Glutamatergic neuron (in vitro differentiated cells): Measurements from ENCODE around the gene ZNF71. TPM values are rescaled to one million over a fixed set of nuclear protein-coding genes. Genes with fewer than 3 reads are reported as not detected.
"Not testable (repeated sequence)": the region's sequence is repeated elsewhere in the genome, so short reads cannot be mapped to it uniquely, and the experiment has no call there.

Experiments
- DNase-seq: peaks from one replicate; pipeline ENCODE4 v3.0.0; 2022
- H3K27ac Mint-ChIP-seq: one replicate; pipeline ENCODE4 v1.8.0; 2020; ENCODE audit warnings: mild to moderate bottlenecking, mixed read lengths, inconsistent platforms; ENCODE audit not compliant: unreplicated experiment
- H3K27me3 Mint-ChIP-seq: one replicate; pipeline ENCODE4 v1.8.0; 2020; ENCODE audit warnings: mild to moderate bottlenecking, moderate library complexity, mixed read lengths, inconsistent platforms; ENCODE audit not compliant: unreplicated experiment
- H3K36me3 Mint-ChIP-seq: one replicate; pipeline ENCODE4 v1.8.0; 2020; ENCODE audit warnings: mild to moderate bottlenecking, mixed read lengths, inconsistent platforms; ENCODE audit not compliant: unreplicated experiment
- H3K4me1 Mint-ChIP-seq: one replicate; pipeline ENCODE4 v1.8.0; 2020; ENCODE audit warnings: mild to moderate bottlenecking, low read depth, mixed read lengths, inconsistent platforms; ENCODE audit not compliant: unreplicated experiment
- H3K4me3 Mint-ChIP-seq: one replicate; pipeline ENCODE4 v1.8.0; 2020; ENCODE audit warnings: mild to moderate bottlenecking, mixed read lengths, inconsistent platforms; ENCODE audit not compliant: unreplicated experiment
- H3K9me3 Mint-ChIP-seq: one replicate; pipeline ENCODE4 v1.8.0; 2020; ENCODE audit warnings: mild to moderate bottlenecking, moderate library complexity, mixed read lengths, inconsistent platforms; ENCODE audit not compliant: unreplicated experiment
- total RNA-seq: library from RNA; stranded (reverse); fragmentation: NEBNext Ultra II Directional; extraction: Animal tissue kit (Norgen Biotek cat#: 25700); gene quantifications from one replicate; pipeline ENCODE4 v1.2.1, GENCODE V29; 2021; ENCODE audit not compliant: unreplicated experiment
- TF ChIP-seq, protein P1 (sequence below): fragments of 200-600 bp; sonication (generic); IDR thresholded peaks from one replicate; pipeline ENCODE4 v1.5.0; 2021; ENCODE audit not compliant: partially characterized antibody, unreplicated experiment

Gene ZNF71
- total RNA-seq, 1 donor from 2014 or later, result 48.2 TPM

DNA sequence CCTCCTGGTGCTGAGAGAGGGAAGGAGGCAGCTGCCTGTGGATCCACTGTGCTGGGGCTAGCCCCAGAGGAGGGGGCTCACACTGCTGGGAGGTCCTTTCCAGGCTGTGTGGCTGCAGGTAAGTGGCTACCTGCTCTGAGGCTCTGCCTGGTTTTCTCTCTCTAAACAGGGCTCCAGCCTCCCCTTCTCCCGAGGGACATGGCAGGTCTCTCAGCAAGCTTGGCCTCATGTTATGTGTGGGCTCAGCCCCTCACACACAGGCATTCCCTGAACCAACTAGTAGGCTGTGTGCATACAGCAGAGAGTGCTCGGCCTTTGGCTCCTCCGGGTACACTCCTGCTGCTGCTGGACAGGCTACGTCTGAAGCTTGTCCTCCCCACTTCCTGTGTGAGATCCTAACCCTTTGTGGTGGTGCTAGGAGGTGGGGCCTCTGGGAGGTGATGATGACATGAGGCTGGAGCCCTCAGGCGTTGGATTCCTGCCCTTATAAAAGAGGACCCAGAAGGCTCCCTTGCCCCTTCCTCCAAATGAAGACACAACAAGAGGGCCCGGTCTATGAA is 72.3 kb downstream of the ZNF71 start:
- Mint-ChIP-seq H3K27me3 (peaks cover 14% of the 10 kb centered on the region), H3K4me3 (no peak overlapping the region)
- DNase-seq, result no peak

DNA sequence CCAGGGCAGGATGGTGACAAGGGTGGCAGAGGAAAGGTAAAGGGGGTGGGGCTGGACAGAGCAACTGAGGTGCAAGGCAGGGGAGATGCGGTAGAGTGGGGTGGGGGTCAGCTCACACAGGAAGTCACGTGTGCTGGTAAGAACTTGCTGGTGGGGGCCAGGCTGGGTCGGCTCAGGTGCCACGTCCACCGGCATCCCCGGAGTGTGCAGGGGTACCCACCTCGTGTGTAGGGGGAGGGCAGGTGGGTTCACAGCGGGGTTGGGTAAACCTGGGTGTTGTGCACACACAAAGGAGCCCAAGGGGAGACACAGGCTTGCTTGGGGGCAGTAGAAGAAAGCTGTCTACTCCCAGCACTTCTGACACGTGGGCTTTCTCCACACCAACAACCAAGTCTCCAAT is 73.6 kb downstream of the ZNF71 start:
- no peak for DNase-seq
- Mint-ChIP-seq H3K9me3 (peaks cover 9% of the 10 kb centered on the region), H3K4me3 (no peak overlapping the region), H3K27me3 (peaks cover 14% of the 10 kb centered on the region), H3K27ac (no peak overlapping the region), H3K4me1 (peaks cover 2% of the 10 kb centered on the region), H3K36me3 (peaks cover 3% of the 10 kb centered on the region)
- TF ChIP-seq, protein P1, sequence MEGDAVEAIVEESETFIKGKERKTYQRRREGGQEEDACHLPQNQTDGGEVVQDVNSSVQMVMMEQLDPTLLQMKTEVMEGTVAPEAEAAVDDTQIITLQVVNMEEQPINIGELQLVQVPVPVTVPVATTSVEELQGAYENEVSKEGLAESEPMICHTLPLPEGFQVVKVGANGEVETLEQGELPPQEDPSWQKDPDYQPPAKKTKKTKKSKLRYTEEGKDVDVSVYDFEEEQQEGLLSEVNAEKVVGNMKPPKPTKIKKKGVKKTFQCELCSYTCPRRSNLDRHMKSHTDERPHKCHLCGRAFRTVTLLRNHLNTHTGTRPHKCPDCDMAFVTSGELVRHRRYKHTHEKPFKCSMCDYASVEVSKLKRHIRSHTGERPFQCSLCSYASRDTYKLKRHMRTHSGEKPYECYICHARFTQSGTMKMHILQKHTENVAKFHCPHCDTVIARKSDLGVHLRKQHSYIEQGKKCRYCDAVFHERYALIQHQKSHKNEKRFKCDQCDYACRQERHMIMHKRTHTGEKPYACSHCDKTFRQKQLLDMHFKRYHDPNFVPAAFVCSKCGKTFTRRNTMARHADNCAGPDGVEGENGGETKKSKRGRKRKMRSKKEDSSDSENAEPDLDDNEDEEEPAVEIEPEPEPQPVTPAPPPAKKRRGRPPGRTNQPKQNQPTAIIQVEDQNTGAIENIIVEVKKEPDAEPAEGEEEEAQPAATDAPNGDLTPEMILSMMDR, result no peak

More for the DNA sequence above, 72.3 kb downstream of the ZNF71 start:
- TF ChIP-seq, protein P1, result no peak
- Mint-ChIP-seq H3K36me3 (peaks cover 6% of the 10 kb centered on the region), H3K4me1 (peaks cover 2% of the 10 kb centered on the region), H3K9me3 (peaks cover 7% of the 10 kb centered on the region), H3K27ac (no peak overlapping the region)

DNA sequence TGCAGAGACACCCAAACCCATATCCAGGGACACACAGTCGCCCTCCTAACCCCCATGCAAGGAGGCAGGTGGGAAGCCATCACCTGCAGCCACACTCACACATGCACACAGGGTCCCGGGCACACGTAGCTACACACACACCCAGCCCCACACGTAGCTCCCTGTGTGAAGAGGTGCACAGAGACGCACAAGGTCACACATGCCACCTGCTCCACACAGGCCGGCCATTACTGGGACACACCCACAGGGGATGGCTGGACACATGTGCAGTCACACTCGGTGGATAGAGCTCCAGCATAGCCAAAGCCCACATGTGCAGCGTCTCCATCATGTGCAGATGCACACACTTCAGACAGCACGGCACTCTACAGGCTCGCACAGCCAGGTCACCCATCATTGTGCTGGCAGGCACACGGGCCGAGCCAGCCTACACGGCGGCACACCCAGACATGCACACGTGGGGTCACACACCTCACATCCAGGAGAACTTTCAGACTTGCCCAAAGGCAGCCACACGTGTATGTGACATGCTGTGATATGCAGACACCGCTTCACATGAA is 75.4 kb downstream of the ZNF71 start:
- H3K4me1 Mint-ChIP-seq, result peaks cover 2% of the 10 kb centered on the region
- peaks cover 3% of the 10 kb centered on the region for H3K36me3 Mint-ChIP-seq
- DNase-seq, result no peak
- H3K4me3 Mint-ChIP-seq, result peak overlapping the region; percentile 90
- peaks cover 14% of the 10 kb centered on the region for H3K27me3 Mint-ChIP-seq
- peak overlapping the region; percentile 43 for H3K27ac Mint-ChIP-seq
- peaks cover 7% of the 10 kb centered on the region for H3K9me3 Mint-ChIP-seq
- TF ChIP-seq, protein P1, result no peak

DNA sequence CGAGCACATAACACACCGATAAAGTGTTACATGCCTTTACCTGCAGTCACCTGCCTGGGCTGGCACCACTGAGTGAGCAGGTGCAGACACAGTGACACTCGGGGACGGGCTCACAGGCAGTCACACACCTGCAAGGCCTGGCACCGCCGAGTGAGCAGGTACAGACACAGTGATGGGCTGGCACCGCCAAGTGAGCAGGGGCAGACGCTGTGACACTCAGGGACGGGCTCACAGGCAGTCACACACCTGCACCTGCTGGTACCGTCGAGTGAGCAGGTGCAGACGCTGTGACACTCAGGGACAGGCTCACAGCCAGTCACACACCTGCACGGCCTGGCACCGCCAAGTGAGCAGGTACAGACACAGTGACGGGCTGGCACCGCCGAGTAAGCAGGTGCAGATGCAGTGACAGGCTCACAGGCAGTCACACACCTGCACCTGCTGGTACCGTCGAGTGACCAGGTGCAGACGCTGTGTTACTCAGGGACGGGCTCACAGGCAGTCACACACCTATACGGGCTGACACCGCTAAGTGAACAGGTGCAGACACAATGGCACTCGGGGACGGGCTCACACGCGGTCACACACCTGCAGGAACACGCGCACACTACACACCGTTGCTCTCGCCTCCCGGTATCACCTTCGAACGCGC is 76.0 kb downstream of the ZNF71 start:
- TF ChIP-seq, protein P1, result no peak
- Mint-ChIP-seq H3K9me3 (peaks cover 7% of the 10 kb centered on the region), H3K27me3 (peaks cover 14% of the 10 kb centered on the region)

DNA sequence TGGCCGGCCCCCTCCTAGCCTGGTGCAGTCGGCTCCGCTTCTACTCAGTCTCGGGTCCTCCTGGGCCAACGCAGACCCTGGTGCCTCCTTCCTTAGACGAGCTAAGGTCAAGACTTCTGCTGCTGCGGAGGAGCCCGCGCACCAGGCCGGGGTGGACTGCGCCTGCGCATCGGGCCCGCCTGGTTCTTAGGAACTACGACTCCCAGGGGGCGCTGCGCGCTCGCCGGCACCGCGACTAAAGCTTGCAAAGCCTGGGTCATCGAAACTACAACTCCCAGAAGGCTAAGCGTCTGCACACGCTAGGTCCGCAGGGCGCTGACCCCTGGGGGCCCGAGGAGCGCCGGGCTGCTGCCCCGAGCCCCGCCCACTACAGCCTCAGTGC is 76.5 kb downstream of the ZNF71 start, which contains the start of gene ZNF835:
TSS of gene ZNF835 (minus strand) at position 145 of the 382 bp plus-strand sequence. CDS start 6,559 bp downstream, outside the sequence.
- Mint-ChIP-seq H3K4me3 (peak within 1 kb of the TSS; percentile 90), H3K36me3 (peaks cover 3% of the 10 kb centered on the region), H3K4me1 (peaks cover 2% of the 10 kb centered on the region), H3K27me3 (peaks cover 14% of the 10 kb centered on the region), H3K27ac (peak within 1 kb of the TSS; percentile 59), H3K9me3 (peaks cover 7% of the 10 kb centered on the region)
- TF ChIP-seq, protein P1, result peak; percentile 38
- peak; percentile 95 for DNase-seq

More for the DNA sequence above, 76.0 kb downstream of the ZNF71 start:
- no peak for DNase-seq
- H3K4me1 Mint-ChIP-seq, result peaks cover 2% of the 10 kb centered on the region
- peak overlapping the region; percentile 90 for H3K4me3 Mint-ChIP-seq
- H3K36me3 Mint-ChIP-seq, result peaks cover 3% of the 10 kb centered on the region
- H3K27ac Mint-ChIP-seq, result peak overlapping the region; percentile 59

DNA sequence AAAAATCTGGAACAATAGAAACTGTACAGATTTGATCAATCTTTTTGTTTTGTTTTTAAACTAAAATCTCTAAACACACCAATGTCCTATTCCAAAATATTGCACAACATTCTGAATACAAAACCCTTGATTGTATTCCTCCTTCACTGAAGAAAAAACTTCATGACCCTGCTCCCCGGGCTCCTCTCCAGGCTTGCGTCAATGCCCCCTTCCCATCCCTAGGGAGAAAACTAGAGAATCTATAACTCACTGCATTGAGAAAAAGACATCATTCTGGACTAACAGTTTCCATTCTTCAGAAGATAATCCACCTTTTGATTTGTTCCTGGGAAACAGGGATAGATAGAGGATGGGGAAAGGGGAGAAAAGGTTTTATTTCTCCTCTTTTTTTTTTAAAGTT is 77.5 kb downstream of the ZNF71 start:
- not testable (repeated sequence) for DNase-seq, H3K4me3 Mint-ChIP-seq, H3K36me3 Mint-ChIP-seq, H3K9me3 Mint-ChIP-seq, H3K27ac Mint-ChIP-seq, H3K4me1 Mint-ChIP-seq
- peaks cover 14% of the 10 kb centered on the region for H3K27me3 Mint-ChIP-seq
